T-helper 2 cell treated with Interferon-gamma antibody and Interleukin-4, amounts not matched to agents 5 μg/mL and 100 μg/mL, for 36 hours (primary cell): ENCODE results near the gene TIMM50.
"Not testable (repeated sequence)": the region's sequence is repeated elsewhere in the genome, so short reads cannot be mapped to it uniquely, and the experiment has no call there.

Source experiments
- DNase-seq: peaks from one replicate; pipeline ENCODE4 v3.0.0; 2021; ENCODE audit warnings: low spot score
- H3K27ac Mint-ChIP-seq: one replicate; pipeline ENCODE4 v1.8.0; 2021; ENCODE audit warnings: mild to moderate bottlenecking, mixed read lengths
- H3K27me3 Mint-ChIP-seq: one replicate; pipeline ENCODE4 v1.8.0; 2021; ENCODE audit warnings: low read depth, mixed read lengths
- H3K36me3 Mint-ChIP-seq: one replicate; pipeline ENCODE4 v1.8.0; 2021; ENCODE audit warnings: low read depth, mixed read lengths
- H3K4me1 Mint-ChIP-seq: one replicate; pipeline ENCODE4 v1.8.0; 2021; ENCODE audit warnings: low read depth, mixed read lengths
- H3K4me3 Mint-ChIP-seq: one replicate; pipeline ENCODE4 v1.8.0; 2022; ENCODE audit warnings: mild to moderate bottlenecking, moderate library complexity, mixed read lengths
- H3K9me3 Mint-ChIP-seq: one replicate; pipeline ENCODE4 v1.8.0; 2021; ENCODE audit warnings: mixed read lengths

TIMM50 gene

DNA sequence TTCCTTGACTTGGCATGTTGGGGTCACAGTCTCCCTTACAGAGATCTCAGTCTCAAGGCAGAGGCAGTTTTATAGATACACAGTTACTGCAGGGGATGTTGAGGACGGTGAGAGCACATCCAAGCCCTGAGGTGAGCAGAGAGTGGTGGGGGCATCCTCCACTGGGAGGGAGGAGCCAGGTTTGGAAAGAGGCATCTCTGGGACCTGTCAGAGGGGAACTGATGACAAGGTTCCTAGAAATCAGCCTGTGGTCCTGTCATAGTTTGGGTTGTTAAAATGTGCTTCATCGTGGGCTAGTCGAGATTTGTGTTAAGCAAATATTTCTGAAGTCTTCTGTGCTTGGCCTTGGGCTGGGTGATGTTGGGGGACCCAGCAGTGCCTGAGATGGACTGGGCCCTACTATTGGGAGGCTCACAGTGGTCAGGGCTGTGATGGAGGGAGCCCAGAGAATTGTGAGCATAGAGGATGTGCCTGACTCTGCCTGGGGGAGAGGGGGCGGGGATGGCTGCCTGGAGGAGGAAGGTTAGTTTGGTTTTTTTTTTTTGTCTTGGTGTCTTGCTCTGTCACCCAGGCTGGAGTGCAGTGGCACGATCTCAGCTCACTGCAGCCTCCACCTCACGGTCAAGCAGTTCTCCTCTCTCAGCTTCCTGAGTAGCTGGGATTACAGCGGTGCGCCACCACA, 31.4 kb upstream of the TIMM50 start:
- Mint-ChIP-seq H3K27ac (peak overlapping the region; percentile 88), H3K27me3 (no peaks in the 10 kb centered on the region), H3K9me3 (no peaks in the 10 kb centered on the region), H3K4me3 (peak overlapping the region; percentile 59), H3K36me3 (peaks cover 57% of the 10 kb centered on the region), H3K4me1 (peaks cover 50% of the 10 kb centered on the region)
- no peak for DNase-seq

DNA sequence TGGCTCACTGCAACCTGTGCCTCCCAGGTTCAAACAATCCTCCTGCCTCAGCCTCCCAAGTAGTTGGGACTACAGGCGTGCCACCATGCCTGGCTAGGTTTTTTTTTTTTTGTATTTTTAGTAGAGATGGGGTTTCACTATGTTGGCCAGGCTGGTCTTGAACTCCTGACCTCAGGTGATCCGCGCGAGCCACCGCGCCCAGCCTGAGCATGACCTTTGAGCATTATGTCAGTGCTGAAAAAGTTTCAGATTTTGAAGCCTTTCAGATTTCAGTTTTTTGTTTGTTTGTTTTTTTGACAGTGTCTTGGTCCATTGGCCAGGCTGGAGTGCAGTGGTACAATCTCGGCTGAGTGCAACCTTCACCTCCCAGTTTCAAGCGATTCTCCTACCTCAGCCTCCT, 29.4 kb upstream of the TIMM50 start:
- H3K27me3 Mint-ChIP-seq, H3K9me3 Mint-ChIP-seq, H3K4me3 Mint-ChIP-seq, H3K27ac Mint-ChIP-seq, DNase-seq: not testable (repeated sequence)
- Mint-ChIP-seq H3K36me3 (peaks cover 48% of the 10 kb centered on the region), H3K4me1 (peaks cover 45% of the 10 kb centered on the region)

DNA sequence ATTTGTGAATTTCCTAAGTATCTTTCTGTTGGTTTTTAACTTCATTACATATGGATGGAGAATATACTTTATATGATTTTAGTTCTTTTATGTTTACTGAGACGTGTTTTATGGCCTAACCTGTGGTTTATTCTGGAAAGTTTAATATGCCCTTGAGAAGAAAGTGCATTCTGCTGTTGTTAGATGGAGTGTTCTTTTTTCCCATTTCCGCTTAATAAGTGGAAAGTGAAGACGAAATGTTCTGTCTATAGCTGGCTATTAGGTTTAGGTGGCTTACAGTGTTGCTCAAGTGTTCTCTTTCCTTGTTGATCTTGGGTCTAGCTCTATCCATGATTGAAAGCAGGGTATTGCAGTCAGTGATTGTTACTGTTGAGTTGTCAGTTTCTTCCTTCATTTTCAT, 17.2 kb upstream of the TIMM50 start:
- Mint-ChIP-seq H3K4me3 (no peak overlapping the region), H3K27me3 (no peaks in the 10 kb centered on the region), H3K4me1 (no peaks in the 10 kb centered on the region), H3K36me3 (peaks cover 66% of the 10 kb centered on the region), H3K9me3 (no peaks in the 10 kb centered on the region), H3K27ac (no peak overlapping the region)
- no peak for DNase-seq

DNA sequence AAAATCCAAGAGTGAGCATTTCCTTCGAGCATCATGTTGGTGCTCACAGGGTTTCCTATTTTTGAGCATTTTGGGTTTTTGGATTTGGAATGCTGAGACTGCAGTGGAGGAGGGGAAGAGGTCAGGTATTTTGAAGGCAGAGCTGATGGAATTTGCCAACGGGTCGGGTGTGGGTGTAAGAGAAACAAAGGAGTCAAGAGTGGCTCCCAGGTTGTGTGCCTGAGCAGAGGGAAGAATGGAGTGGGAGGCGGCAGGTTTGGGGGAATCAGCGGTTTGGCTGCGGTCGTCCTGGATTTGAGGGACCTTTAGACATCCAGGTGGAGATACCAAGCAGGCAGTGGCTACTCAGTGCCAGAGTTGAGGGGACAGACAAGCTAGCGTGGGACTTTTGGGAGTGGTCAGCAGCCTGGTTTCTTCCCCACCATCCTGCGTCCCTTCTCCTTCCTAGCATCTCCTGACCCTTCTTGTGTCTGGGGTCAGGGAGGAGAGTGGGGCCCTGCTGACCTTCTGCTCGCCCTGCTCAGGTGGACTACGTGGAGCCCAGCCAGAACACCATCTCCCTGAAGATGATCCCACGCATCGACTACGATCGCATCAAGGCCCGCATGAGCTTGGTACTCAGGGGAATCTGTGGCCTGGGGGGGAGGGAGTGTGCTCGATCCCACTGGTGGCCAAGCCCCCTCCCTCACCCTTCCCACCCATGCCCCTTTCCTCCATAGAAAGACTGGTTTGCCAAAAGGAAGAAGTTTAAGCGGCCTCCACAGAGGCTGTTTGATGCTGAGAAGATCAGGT, 14.5 kb upstream of the TIMM50 start:
- Mint-ChIP-seq H3K27ac (peak overlapping the region; percentile 27), H3K9me3 (no peaks in the 10 kb centered on the region), H3K36me3 (peaks cover 68% of the 10 kb centered on the region), H3K27me3 (no peaks in the 10 kb centered on the region), H3K4me1 (no peaks in the 10 kb centered on the region), H3K4me3 (no peak overlapping the region)
- DNase-seq: no peak

DNA sequence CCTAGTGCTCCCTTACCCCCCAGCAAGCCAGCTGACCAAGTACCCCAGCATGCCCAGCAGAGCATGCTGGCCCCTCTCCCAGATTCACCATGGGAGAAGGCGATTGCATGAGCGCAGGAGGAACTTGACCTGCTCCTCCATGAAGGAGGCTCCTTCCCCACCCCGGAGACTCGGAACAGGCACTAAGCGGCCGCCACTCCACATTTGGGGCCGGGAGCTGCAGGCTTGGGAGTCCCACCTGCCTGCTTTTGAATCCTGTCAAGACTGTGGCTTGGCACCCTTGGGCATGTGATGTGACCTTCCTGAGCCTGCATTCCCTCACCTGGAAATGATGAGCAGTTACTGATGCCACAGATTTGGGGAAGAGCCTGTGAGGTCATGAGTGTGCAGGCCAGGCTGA, 12.7 kb upstream of the TIMM50 start:
- no peaks in the 10 kb centered on the region for H3K9me3 Mint-ChIP-seq
- H3K4me1 Mint-ChIP-seq: no peaks in the 10 kb centered on the region
- H3K4me3 Mint-ChIP-seq: no peak overlapping the region
- no peak overlapping the region for H3K27ac Mint-ChIP-seq
- DNase-seq: no peak
- H3K36me3 Mint-ChIP-seq: peaks cover 73% of the 10 kb centered on the region
- H3K27me3 Mint-ChIP-seq: no peaks in the 10 kb centered on the region

DNA sequence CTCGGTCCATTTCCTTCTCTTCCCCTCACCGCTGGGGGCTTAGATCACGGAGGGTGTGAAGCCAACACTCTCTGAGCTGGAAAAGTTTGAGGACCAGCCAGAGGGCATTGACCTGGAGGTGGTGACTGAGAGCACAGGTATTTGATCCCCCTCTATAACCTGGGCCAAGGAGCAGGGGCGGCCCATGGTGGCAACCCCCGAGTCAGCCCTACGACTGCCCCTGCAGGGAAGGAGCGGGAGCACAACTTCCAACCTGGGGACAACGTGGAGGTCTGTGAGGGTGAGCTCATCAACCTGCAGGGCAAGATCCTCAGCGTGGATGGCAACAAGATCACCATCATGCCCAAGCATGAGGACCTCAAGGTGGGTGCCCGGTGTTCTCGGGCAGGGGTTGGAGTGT, 11.6 kb upstream of the TIMM50 start:
- H3K27me3 Mint-ChIP-seq: no peaks in the 10 kb centered on the region
- H3K4me1 Mint-ChIP-seq: no peaks in the 10 kb centered on the region
- no peaks in the 10 kb centered on the region for H3K9me3 Mint-ChIP-seq
- peaks cover 73% of the 10 kb centered on the region for H3K36me3 Mint-ChIP-seq
- H3K4me3 Mint-ChIP-seq: no peak overlapping the region
- no peak for DNase-seq
- H3K27ac Mint-ChIP-seq: no peak overlapping the region

DNA sequence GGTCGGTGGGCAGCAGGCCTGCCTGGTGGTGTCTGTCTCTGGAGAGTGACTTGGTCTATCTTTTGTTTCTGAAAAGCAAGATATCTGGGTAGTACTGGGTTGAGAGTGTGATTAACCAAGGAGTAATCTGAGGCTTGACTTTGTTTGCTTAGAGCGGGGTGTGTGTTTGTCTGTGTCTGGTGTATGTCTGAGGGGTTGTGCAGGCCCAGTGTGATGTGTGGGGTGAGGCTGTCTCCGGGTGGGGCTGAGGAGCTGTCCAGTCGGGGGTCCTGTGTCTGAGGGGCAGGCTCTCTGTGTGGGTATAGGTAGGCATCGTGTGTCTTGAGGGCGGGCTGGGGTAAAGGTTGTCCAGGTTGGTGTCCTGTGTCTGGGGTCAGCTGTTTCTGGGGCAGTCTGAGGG, 11.1 kb upstream of the TIMM50 start:
- H3K36me3 Mint-ChIP-seq: peaks cover 76% of the 10 kb centered on the region
- H3K27me3 Mint-ChIP-seq: no peaks in the 10 kb centered on the region
- no peaks in the 10 kb centered on the region for H3K9me3 Mint-ChIP-seq
- no peaks in the 10 kb centered on the region for H3K4me1 Mint-ChIP-seq
- no peak for DNase-seq
- no peak overlapping the region for H3K27ac Mint-ChIP-seq
- no peak overlapping the region for H3K4me3 Mint-ChIP-seq

DNA sequence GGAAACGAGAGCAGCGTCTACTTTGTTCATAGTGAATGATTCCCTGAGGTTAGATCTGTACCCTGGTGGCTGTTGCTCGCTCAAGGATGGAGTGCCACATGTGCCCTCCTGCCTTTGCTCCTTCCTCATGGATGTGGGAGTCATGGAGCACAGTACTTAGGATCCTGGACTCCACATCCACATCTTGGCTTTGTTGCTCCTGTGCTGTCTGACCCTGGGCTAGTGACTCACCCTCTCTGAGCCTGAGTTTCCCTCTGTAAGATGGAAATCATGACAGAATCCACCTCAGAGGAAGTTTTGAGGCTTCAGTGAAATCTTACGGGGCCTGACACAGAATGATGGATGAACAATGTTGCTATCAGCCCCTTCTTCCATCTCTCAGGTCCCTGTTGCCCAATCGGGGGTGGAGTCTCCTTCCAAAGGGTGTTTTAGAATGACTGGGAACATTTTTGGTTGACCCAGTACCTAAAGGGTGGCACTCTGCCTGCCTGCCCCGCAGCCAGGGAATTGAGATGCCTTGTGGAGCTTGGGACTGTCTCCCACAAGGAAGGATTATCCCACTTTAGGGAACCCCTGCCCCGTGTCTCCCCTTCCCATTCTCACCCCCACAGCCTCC, 9.8 kb upstream of the TIMM50 start:
- no peak for DNase-seq
- Mint-ChIP-seq H3K27ac (no peak overlapping the region), H3K27me3 (no peaks in the 10 kb centered on the region), H3K9me3 (no peaks in the 10 kb centered on the region), H3K4me3 (no peak overlapping the region), H3K36me3 (peaks cover 75% of the 10 kb centered on the region), H3K4me1 (no peaks in the 10 kb centered on the region)

DNA sequence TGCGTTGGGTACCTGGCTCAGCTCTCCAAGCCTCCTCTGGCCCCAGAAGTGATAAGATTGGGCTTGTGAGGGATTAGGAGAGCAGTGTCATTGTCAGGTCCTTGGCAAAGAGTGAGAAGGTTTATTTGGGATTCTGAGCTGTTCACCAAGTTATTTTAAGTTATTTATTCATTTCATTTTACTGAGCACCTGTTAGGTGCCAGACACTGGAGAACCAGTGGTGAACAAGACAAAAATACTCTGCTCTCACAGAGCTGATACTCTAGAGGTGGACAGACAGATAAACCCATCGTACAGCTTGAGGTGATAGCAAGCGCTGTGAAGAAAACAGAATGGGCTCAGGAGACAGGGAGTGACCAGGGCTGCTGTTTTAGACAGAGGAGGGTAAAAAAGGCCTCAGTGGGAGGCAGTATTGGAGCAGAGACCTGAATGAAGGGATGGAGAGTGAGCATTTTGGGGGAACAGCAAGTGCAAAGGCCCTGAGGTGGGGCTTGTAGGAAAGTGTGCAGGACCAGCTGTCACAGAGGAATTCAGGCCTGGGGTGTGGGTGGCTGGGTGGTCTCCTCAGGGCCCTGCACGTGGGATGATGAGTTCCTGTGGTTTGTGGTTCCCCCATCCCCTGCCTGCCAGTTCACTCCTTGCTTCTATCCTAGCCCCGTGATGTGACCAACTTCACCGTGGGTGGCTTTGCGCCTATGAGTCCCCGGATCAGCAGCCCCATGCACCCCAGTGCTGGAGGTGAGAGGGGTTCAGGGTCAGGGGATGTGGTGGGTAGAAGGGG, 8.7 kb upstream of the TIMM50 start:
- H3K9me3 Mint-ChIP-seq: no peaks in the 10 kb centered on the region
- DNase-seq: no peak
- H3K4me1 Mint-ChIP-seq: no peaks in the 10 kb centered on the region
- H3K36me3 Mint-ChIP-seq: peaks cover 74% of the 10 kb centered on the region
- H3K27ac Mint-ChIP-seq: no peak overlapping the region
- H3K27me3 Mint-ChIP-seq: no peaks in the 10 kb centered on the region
- no peak overlapping the region for H3K4me3 Mint-ChIP-seq

DNA sequence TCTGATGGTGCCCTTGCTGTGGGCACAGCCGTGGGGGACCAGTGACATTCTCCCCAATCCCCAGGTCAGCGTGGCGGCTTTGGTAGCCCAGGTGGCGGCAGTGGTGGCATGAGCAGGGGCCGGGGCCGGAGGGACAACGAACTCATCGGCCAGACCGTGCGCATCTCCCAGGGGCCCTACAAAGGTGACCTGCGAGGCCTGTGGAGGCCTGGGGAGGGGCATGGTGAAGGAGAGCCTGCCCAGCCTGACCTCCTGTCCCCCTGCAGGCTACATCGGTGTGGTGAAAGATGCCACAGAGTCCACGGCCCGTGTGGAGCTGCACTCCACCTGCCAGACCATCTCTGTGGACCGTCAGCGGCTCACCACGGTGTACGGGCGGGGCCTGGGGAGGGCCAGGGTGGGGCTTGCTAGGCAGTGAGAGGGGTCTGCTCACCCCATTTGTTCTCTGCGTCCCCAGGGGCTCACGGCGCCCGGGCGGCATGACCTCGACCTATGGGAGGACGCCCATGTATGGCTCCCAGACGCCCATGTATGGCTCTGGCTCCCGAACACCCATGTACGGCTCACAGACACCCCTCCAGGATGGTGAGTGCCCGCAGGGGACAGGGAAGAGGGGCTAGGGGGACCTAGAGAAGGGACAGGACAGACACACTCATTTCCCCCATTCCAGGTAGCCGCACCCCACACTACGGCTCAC, 7.7 kb upstream of the TIMM50 start:
- Mint-ChIP-seq H3K4me3 (no peak overlapping the region), H3K9me3 (no peaks in the 10 kb centered on the region), H3K36me3 (peaks cover 70% of the 10 kb centered on the region), H3K27ac (no peak overlapping the region), H3K27me3 (no peaks in the 10 kb centered on the region), H3K4me1 (no peaks in the 10 kb centered on the region)
- DNase-seq: no peak

DNA sequence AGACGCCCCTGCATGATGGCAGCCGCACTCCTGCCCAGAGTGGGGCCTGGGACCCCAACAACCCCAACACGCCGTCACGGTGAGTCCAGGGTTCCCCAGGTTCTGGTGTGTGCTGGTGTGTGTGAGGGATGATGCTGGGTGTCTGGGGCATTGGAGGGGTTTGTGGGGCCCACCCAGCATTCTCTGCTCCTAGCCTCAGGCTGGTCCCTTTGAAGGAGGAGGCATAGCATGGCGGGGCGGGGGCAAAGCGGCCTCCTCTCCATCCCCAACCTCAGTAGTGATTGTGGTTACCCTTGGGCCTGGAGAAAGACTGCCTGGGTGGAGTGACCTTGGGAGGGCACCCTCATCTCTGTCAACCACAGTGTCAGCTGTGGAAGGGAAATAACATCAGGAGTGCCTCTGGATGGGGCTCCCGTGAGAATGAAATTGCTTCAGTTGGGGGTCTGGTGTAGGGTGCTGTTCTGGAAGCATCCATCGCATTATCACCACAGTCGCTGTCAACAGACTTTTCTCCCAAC, 7.1 kb upstream of the TIMM50 start:
- Mint-ChIP-seq H3K27me3 (no peaks in the 10 kb centered on the region), H3K27ac (no peak overlapping the region), H3K4me1 (no peaks in the 10 kb centered on the region), H3K36me3 (peaks cover 66% of the 10 kb centered on the region), H3K9me3 (no peaks in the 10 kb centered on the region), H3K4me3 (no peak overlapping the region)
- DNase-seq: no peak

DNA sequence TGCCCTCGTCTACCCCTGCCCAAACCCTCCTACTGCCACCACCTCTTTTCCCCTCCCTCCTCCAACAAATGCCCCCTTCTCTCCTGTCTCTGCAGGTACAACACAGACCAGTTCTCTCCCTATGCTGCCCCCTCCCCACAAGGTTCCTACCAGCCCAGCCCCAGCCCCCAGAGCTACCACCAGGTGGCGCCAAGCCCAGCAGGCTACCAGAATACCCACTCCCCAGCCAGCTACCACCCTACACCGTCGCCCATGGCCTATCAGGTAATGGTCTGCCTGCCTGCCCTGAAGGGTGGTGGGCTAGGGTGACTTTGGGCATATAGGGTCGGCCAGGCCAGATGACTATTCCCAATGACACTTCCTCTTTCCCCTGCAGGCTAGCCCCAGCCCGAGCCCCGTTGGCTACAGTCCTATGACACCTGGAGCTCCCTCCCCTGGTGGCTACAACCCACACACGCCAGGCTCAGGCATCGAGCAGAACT, 6.5 kb upstream of the TIMM50 start:
- no peak overlapping the region for H3K4me3 Mint-ChIP-seq
- no peaks in the 10 kb centered on the region for H3K9me3 Mint-ChIP-seq
- H3K4me1 Mint-ChIP-seq: no peaks in the 10 kb centered on the region
- H3K27me3 Mint-ChIP-seq: no peaks in the 10 kb centered on the region
- DNase-seq: peak; percentile 37
- peaks cover 59% of the 10 kb centered on the region for H3K36me3 Mint-ChIP-seq
- no peak overlapping the region for H3K27ac Mint-ChIP-seq

DNA sequence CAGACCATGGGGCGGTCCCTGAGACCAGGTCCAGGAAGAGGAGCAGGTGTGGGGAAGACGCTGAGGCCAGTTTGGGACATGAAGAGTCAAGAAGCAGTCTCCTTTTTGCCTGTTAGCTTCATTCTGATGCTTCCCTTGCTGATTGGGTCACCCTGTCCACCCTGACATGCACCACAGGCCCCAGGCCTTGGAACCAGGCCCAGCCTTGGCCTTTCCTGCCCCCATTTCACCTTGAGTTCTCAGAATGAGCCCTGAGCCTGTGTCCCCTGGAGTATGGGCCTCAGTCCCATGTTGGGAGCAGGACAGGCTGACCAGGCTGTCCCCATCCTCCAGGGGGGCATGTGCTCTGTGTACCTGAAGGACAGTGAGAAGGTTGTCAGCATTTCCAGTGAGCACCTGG, 4.9 kb upstream of the TIMM50 start:
- peaks cover 13% of the 10 kb centered on the region for H3K4me1 Mint-ChIP-seq
- no peaks in the 10 kb centered on the region for H3K9me3 Mint-ChIP-seq
- no peak overlapping the region for H3K27ac Mint-ChIP-seq
- H3K27me3 Mint-ChIP-seq: no peaks in the 10 kb centered on the region
- no peak for DNase-seq
- H3K4me3 Mint-ChIP-seq: no peak overlapping the region
- H3K36me3 Mint-ChIP-seq: peaks cover 46% of the 10 kb centered on the region
